Stimulated activated effector memory CD8-positive, alpha-beta T cell treated with anti-CD3 and anti-CD28 coated beads, Interleukin-12 subunit alpha, Interleukin-12 subunit beta, amount 100 ng/mL, for 72 hours (primary cell): ENCODE measurements around the gene PRSS2.

Experiments used
- ATAC-seq: fragments of 150-1000 bp; cut with Tn5 transposase; 2 replicates; pipeline ENCODE4 v1.10.0; 2021
- DNase-seq, 2 donors: peaks; one replicate each; pipeline ENCODE4 v3.0.0; 2021 to 2022; ENCODE audit warnings: low spot score in 2 of 2
- H3K27ac Mint-ChIP-seq: one replicate; pipeline ENCODE4 v1.8.0; 2022; ENCODE audit warnings: mild to moderate bottlenecking, mixed read lengths
- H3K36me3 Mint-ChIP-seq: one replicate; pipeline ENCODE4 v1.8.0; 2022; ENCODE audit warnings: mild to moderate bottlenecking, mixed read lengths
- H3K4me1 Mint-ChIP-seq: one replicate; pipeline ENCODE4 v1.8.0; 2022; ENCODE audit warnings: mixed read lengths
- H3K4me3 Mint-ChIP-seq: one replicate; pipeline ENCODE4 v1.8.0; 2022; ENCODE audit warnings: mild to moderate bottlenecking, mixed read lengths
- H3K9me3 Mint-ChIP-seq: one replicate; pipeline ENCODE4 v1.8.0; 2022; ENCODE audit warnings: mixed read lengths

Gene PRSS2

GRCh38 chr7:142799437-142799835 is 28.7 kb downstream of the PRSS2 start:
- peak overlapping the region; percentile 98 for H3K4me3 Mint-ChIP-seq
- H3K9me3 Mint-ChIP-seq, result no peaks in the 10 kb centered on the region
- ATAC-seq, result no peak
- H3K4me1 Mint-ChIP-seq, result peaks cover 68% of the 10 kb centered on the region
- peaks cover 99% of the 10 kb centered on the region for H3K36me3 Mint-ChIP-seq
- H3K27ac Mint-ChIP-seq, result peak overlapping the region; percentile 100
- DNase-seq, result no peak

- no peak for DNase-seq
These were observed 29.3 kb downstream of the PRSS2 start for GRCh38 chr7:142800088-142800487.

GRCh38 chr7:142800699-142801260 is 30.0 kb downstream of the PRSS2 start:
- H3K4me1 Mint-ChIP-seq, result peaks cover 73% of the 10 kb centered on the region
- ATAC-seq, result no peak
- peak overlapping the region; percentile 98 for H3K4me3 Mint-ChIP-seq
- H3K36me3 Mint-ChIP-seq, result peaks cover 97% of the 10 kb centered on the region
- DNase-seq, result no peak
- H3K27ac Mint-ChIP-seq, result peak overlapping the region; percentile 100
- no peaks in the 10 kb centered on the region for H3K9me3 Mint-ChIP-seq

More at GRCh38 chr7:142800088-142800487, 29.3 kb downstream of the PRSS2 start:
- peaks cover 100% of the 10 kb centered on the region for H3K36me3 Mint-ChIP-seq
- H3K4me1 Mint-ChIP-seq, result peaks cover 68% of the 10 kb centered on the region
- H3K9me3 Mint-ChIP-seq, result no peaks in the 10 kb centered on the region
- peak overlapping the region; percentile 98 for H3K4me3 Mint-ChIP-seq
- ATAC-seq, result peak; percentile 33
- peak overlapping the region; percentile 100 for H3K27ac Mint-ChIP-seq

- Mint-ChIP-seq H3K4me3 (peak overlapping the region; percentile 98), H3K27ac (peak overlapping the region; percentile 100), H3K9me3 (no peaks in the 10 kb centered on the region), H3K4me1 (peaks cover 82% of the 10 kb centered on the region), H3K36me3 (peaks cover 87% of the 10 kb centered on the region)
- no peak for DNase-seq
- no peak for ATAC-seq
These were observed 31.0 kb downstream of the PRSS2 start for GRCh38 chr7:142801601-142802295.

GRCh38 chr7:142802301-142802700 is 31.5 kb downstream of the PRSS2 start:
- Mint-ChIP-seq H3K9me3 (no peaks in the 10 kb centered on the region), H3K4me3 (peak overlapping the region; percentile 98), H3K27ac (peak overlapping the region; percentile 100), H3K36me3 (peaks cover 82% of the 10 kb centered on the region), H3K4me1 (peaks cover 87% of the 10 kb centered on the region)
- DNase-seq (no peak), ATAC-seq (no peak)

- ATAC-seq (no peak), DNase-seq (no peak)
- H3K4me1 Mint-ChIP-seq, result peaks cover 97% of the 10 kb centered on the region
- H3K4me3 Mint-ChIP-seq, result peak overlapping the region; percentile 98
- H3K36me3 Mint-ChIP-seq, result peaks cover 79% of the 10 kb centered on the region
- peak overlapping the region; percentile 100 for H3K27ac Mint-ChIP-seq
- no peaks in the 10 kb centered on the region for H3K9me3 Mint-ChIP-seq
These were observed 33.1 kb downstream of the PRSS2 start for GRCh38 chr7:142803901-142804300.

GRCh38 chr7:142804728-142805207 is 34.0 kb downstream of the PRSS2 start:
- ATAC-seq, result no peak
- peaks cover 79% of the 10 kb centered on the region for H3K36me3 Mint-ChIP-seq
- peaks cover 97% of the 10 kb centered on the region for H3K4me1 Mint-ChIP-seq
- no peaks in the 10 kb centered on the region for H3K9me3 Mint-ChIP-seq
- H3K27ac Mint-ChIP-seq, result peak overlapping the region; percentile 100
- H3K4me3 Mint-ChIP-seq, result peak overlapping the region; percentile 98
- peak in 1 of 2 donors; percentile 71 for DNase-seq

GRCh38 chr7:142805350-142806021 is 34.7 kb downstream of the PRSS2 start:
- Mint-ChIP-seq H3K4me1 (peaks cover 97% of the 10 kb centered on the region), H3K36me3 (peaks cover 78% of the 10 kb centered on the region), H3K4me3 (peak overlapping the region; percentile 98), H3K27ac (peak overlapping the region; percentile 100), H3K9me3 (no peaks in the 10 kb centered on the region)
- ATAC-seq, result no peak
- peak in 1 of 2 donors; percentile 55 for DNase-seq

GRCh38 chr7:142806022-142806356 is 35.2 kb downstream of the PRSS2 start:
- H3K4me1 Mint-ChIP-seq, result peaks cover 97% of the 10 kb centered on the region
- peak overlapping the region; percentile 100 for H3K27ac Mint-ChIP-seq
- peak overlapping the region; percentile 98 for H3K4me3 Mint-ChIP-seq
- ATAC-seq, result no peak
- no peaks in the 10 kb centered on the region for H3K9me3 Mint-ChIP-seq
- H3K36me3 Mint-ChIP-seq, result peaks cover 73% of the 10 kb centered on the region
- DNase-seq, result peak in 1 of 2 donors; percentile 46

GRCh38 chr7:142806957-142807356 is 36.2 kb downstream of the PRSS2 start:
- Mint-ChIP-seq H3K4me3 (peak overlapping the region; percentile 98), H3K27ac (peak overlapping the region; percentile 100), H3K9me3 (no peaks in the 10 kb centered on the region), H3K4me1 (peaks cover 98% of the 10 kb centered on the region), H3K36me3 (peaks cover 64% of the 10 kb centered on the region)
- DNase-seq (peak in 1 of 2 donors; percentile 51), ATAC-seq (no peak)

- DNase-seq, result peak in 1 of 2 donors; percentile 72
- H3K4me3 Mint-ChIP-seq, result peak overlapping the region; percentile 98
- H3K4me1 Mint-ChIP-seq, result peaks cover 98% of the 10 kb centered on the region
These were observed 37.2 kb downstream of the PRSS2 start for GRCh38 chr7:142807855-142808460.

GRCh38 chr7:142808461-142808801 is 37.7 kb downstream of the PRSS2 start:
- Mint-ChIP-seq H3K9me3 (no peaks in the 10 kb centered on the region), H3K4me3 (peak overlapping the region; percentile 98), H3K27ac (peak overlapping the region; percentile 100), H3K36me3 (peaks cover 49% of the 10 kb centered on the region), H3K4me1 (peaks cover 96% of the 10 kb centered on the region)
- ATAC-seq, result peak; percentile 34
- DNase-seq, result no peak

More at GRCh38 chr7:142807855-142808460, 37.2 kb downstream of the PRSS2 start:
- no peaks in the 10 kb centered on the region for H3K9me3 Mint-ChIP-seq
- peak; percentile 46 for ATAC-seq
- peak overlapping the region; percentile 100 for H3K27ac Mint-ChIP-seq
- H3K36me3 Mint-ChIP-seq, result peaks cover 54% of the 10 kb centered on the region

GRCh38 chr7:142808802-142809583 is 38.2 kb downstream of the PRSS2 start:
- DNase-seq, result peak; percentile 78 to 96
- H3K4me1 Mint-ChIP-seq, result peaks cover 90% of the 10 kb centered on the region

GRCh38 chr7:142809671-142810070 is 38.9 kb downstream of the PRSS2 start:
- peak in 1 of 2 donors; percentile 64 for DNase-seq
- Mint-ChIP-seq H3K27ac (peak overlapping the region; percentile 100), H3K9me3 (no peaks in the 10 kb centered on the region), H3K36me3 (peaks cover 36% of the 10 kb centered on the region), H3K4me1 (peaks cover 83% of the 10 kb centered on the region), H3K4me3 (peak overlapping the region; percentile 98)
- no peak for ATAC-seq

More at GRCh38 chr7:142808802-142809583, 38.2 kb downstream of the PRSS2 start:
- peaks cover 43% of the 10 kb centered on the region for H3K36me3 Mint-ChIP-seq
- peak overlapping the region; percentile 100 for H3K27ac Mint-ChIP-seq
- ATAC-seq, result peak; percentile 87
- no peaks in the 10 kb centered on the region for H3K9me3 Mint-ChIP-seq
- peak overlapping the region; percentile 98 for H3K4me3 Mint-ChIP-seq
